Liver (tissue), 9 donors: ENCODE measurements around the gene ASIC1. TPM values are rescaled to one million over a fixed set of nuclear protein-coding genes. Genes with fewer than 3 reads are reported as not detected.

Source experiments
- DNase-seq: peaks from one replicate; pipeline ENCODE4 v3.0.0-alpha.2; 2017; ENCODE audit warnings: low spot score
- H3K27ac ChIP-seq, 2 donors: one replicate each; pipeline ENCODE4 v1.7.0; 2013; ENCODE audit warnings: inconsistent platforms in 2 of 2, low read length in 2 of 2, control low read depth in 1 of 2, low read depth in 1 of 2, mild to moderate bottlenecking in 1 of 2
- H3K27me3 ChIP-seq, 4 donors: one replicate each; pipeline versions ENCODE4 v1.6.1 to v1.7.0; 2013; ENCODE audit warnings: low read length in 3 of 4, inconsistent platforms in 1 of 4, mild to moderate bottlenecking in 1 of 4, moderate library complexity in 1 of 4; ENCODE audit not compliant: control insufficient read depth in 4 of 4, insufficient read depth in 4 of 4
- H3K36me3 ChIP-seq, 4 donors: one replicate each; pipeline versions ENCODE4 v1.6.1 to v1.7.0; 2013; ENCODE audit warnings: low read length in 3 of 4, mild to moderate bottlenecking in 3 of 4, low read depth in 1 of 4, moderate library complexity in 1 of 4; ENCODE audit not compliant: control insufficient read depth in 4 of 4, insufficient read depth in 3 of 4
- H3K4me1 ChIP-seq, 4 donors: one replicate each; pipeline versions ENCODE4 v1.6.1 to v1.7.0; 2013; ENCODE audit warnings: low read length in 3 of 4, mild to moderate bottlenecking in 3 of 4, moderate library complexity in 1 of 4; ENCODE audit not compliant: control insufficient read depth in 4 of 4, insufficient read depth in 4 of 4
- H3K4me3 ChIP-seq, 3 donors: one replicate each; pipeline versions ENCODE4 v1.6.1 to v1.7.0; 2013; ENCODE audit warnings: low read length in 3 of 3, control low read depth in 1 of 3, low read depth in 1 of 3, mild to moderate bottlenecking in 1 of 3
- H3K9ac ChIP-seq, 2 donors: one replicate each; pipeline ENCODE4 v1.7.0; 2013; ENCODE audit warnings: low read length in 2 of 2, mild to moderate bottlenecking in 2 of 2, moderate library complexity in 2 of 2, control low read depth in 1 of 2, low read depth in 1 of 2
- H3K9me3 ChIP-seq, 4 donors: one replicate each; pipeline versions ENCODE4 v1.6.1 to v1.7.0; 2013; ENCODE audit warnings: low read length in 3 of 4; ENCODE audit not compliant: control insufficient read depth in 4 of 4
- ATF3 ChIP-seq: IDR thresholded peaks from 2 replicates; pipeline ENCODE4 v1.6.1; 2016; ENCODE audit warnings: antibody characterized with exemption
- CTCF ChIP-seq: fragments of 150-350 bp; IDR thresholded peaks from 2 replicates; pipeline ENCODE4 v1.5.1; 2017; ENCODE audit warnings: improper control_type of control experiment, low read depth, low read length; ENCODE audit not compliant: missing input control
- FOXA1 ChIP-seq: IDR thresholded peaks from 2 replicates; pipeline ENCODE4 v1.6.1; 2016; ENCODE audit warnings: antibody characterized with exemption
- FOXA2 ChIP-seq: IDR thresholded peaks from 2 replicates; pipeline ENCODE4 v1.6.1; 2016; ENCODE audit warnings: antibody characterized with exemption
- GABPA ChIP-seq, 2 donors: IDR thresholded peaks in 1 of 2; conservative IDR thresholded peaks in 1 of 2; 2 replicates each; pipeline ENCODE4 v1.6.1; 2016; ENCODE audit warnings: antibody characterized with exemption in 2 of 2, mild to moderate bottlenecking in 1 of 2, moderate library complexity in 1 of 2
- HNF4A ChIP-seq, 2 donors: conservative IDR thresholded peaks; 2 replicates each; pipeline ENCODE4 v1.6.1; 2016; ENCODE audit warnings: antibody characterized with exemption in 2 of 2, mild to moderate bottlenecking in 2 of 2
- HNF4G ChIP-seq: IDR thresholded peaks from 2 replicates; pipeline ENCODE4 v1.6.1; 2016; ENCODE audit warnings: antibody characterized with exemption
- JUND ChIP-seq, 2 donors: IDR thresholded peaks; 2 replicates each; pipeline ENCODE4 v1.6.1; 2016; ENCODE audit warnings: antibody characterized with exemption in 2 of 2
- NR2F2 ChIP-seq: IDR thresholded peaks from 2 replicates; pipeline ENCODE4 v1.6.1; 2016; ENCODE audit warnings: antibody characterized with exemption
- RAD21 ChIP-seq, 2 donors: IDR thresholded peaks; 2 replicates each; pipeline ENCODE4 v1.6.1; 2016; ENCODE audit warnings: antibody characterized with exemption in 2 of 2, mild to moderate bottlenecking in 2 of 2
- REST ChIP-seq: IDR thresholded peaks from 2 replicates; pipeline ENCODE4 v1.6.1; 2016; ENCODE audit warnings: antibody characterized with exemption, mild to moderate bottlenecking
- SP1 ChIP-seq: IDR thresholded peaks from 2 replicates; pipeline ENCODE4 v1.6.1; 2018; ENCODE audit warnings: antibody characterized with exemption, mild to moderate bottlenecking
- TAF1 ChIP-seq: conservative IDR thresholded peaks from 2 replicates; pipeline ENCODE4 v1.6.1; 2016; ENCODE audit warnings: antibody characterized with exemption, mild to moderate bottlenecking
- ZBTB33 ChIP-seq: IDR thresholded peaks from 2 replicates; pipeline ENCODE4 v1.6.1; 2016; ENCODE audit warnings: antibody characterized with exemption
- WGBS: extraction: QIAGEN DNeasy Blood & Tissue Kit; methylation state at CpG from one replicate; pipeline ENCODE4 v1.1.7; 2013; 5-methylcytosine and 5-hydroxymethylcytosine counted together
- polyA plus RNA-seq, 2 donors: library from polyadenylated mRNA; stranded (reverse) in 1 of 2; unstranded in 1 of 2; fragments of 200-250 nt in 1 of 2; fragments of >200 nt in 1 of 2; fragmentation: Nextera tagmentation in 1 of 2; extraction: Ambion mirVana in 1 of 2; gene quantifications; one replicate each; pipeline versions ENCODE4 v1.2.1 to v1.2.3, GENCODE V29; 2013 to 2015
- total RNA-seq, 2 donors: library from RNA; depleted of rRNA; stranded (reverse); fragments of >200 nt; gene quantifications; one replicate each; pipeline ENCODE4 v1.2.3, GENCODE V29; 2014
- donor health status: healthy.
- donor health status: healthy.
- donor health status: healthy.
- donor health status: healthy.
- donor health status: healthy.

ASIC1 gene
- total and polyA plus RNA-seq, 4 donors, result 0.05 to 0.08 (median 0.06) TPM; not detected in 1

GRCh38 chr12:50069539-50069938 is 12.1 kb downstream of the ASIC1 start:
- no peak for DNase-seq
- H3K9me3 ChIP-seq, result no peaks in the 10 kb centered on the region
- H3K27me3 ChIP-seq, result no peaks in the 10 kb centered on the region
- TF ChIP-seq JUND (IDR thresholded peaks at IDR 0.05) (no peak), TAF1 (no peak), HNF4A (conservative IDR thresholded peaks at IDR 0.05) (no peak), FOXA1 (no peak), NR2F2 (no peak), ATF3 (no peak), HNF4G (no peak)
- H3K4me1 ChIP-seq, result peaks cover 0 to 4% (median 0%) of the 10 kb centered on the region in 4 donors
- H3K9ac ChIP-seq, result no peak overlapping the region
- H3K27ac ChIP-seq, result no peak overlapping the region
- H3K36me3 ChIP-seq, result no peaks in the 10 kb centered on the region
- H3K4me3 ChIP-seq, result no peak overlapping the region
- WGBS, result 95% methylated on average over 3 of the region's 3 CpGs

- peak; percentile 81 for DNase-seq
- no peaks in the 10 kb centered on the region for H3K9me3 ChIP-seq
- peaks cover 0 to 6% (median 5%) of the 10 kb centered on the region in 4 donors for H3K4me1 ChIP-seq
- 34% methylated on average over 9 of the region's 9 CpGs for WGBS
- no peaks in the 10 kb centered on the region for H3K36me3 ChIP-seq
- H3K27me3 ChIP-seq, result no peaks in the 10 kb centered on the region
- TF ChIP-seq REST, result no peak
- no peak for TF ChIP-seq HNF4A (conservative IDR thresholded peaks at IDR 0.05)
- no peak for TF ChIP-seq FOXA2
- no peak for TF ChIP-seq GABPA (IDR thresholded peaks at IDR 0.05 in 1 of 2, conservative IDR thresholded peaks at IDR 0.05 in 1 of 2)
- TF ChIP-seq SP1, result no peak
- peak; percentile 92 for TF ChIP-seq CTCF
- TF ChIP-seq ATF3, result no peak
- no peak for TF ChIP-seq NR2F2
- no peak for TF ChIP-seq ZBTB33
- TF ChIP-seq RAD21 (IDR thresholded peaks at IDR 0.05), result peak; percentile 90 to 96
- H3K4me3 ChIP-seq, result no peak overlapping the region
- H3K27ac ChIP-seq, result no peak overlapping the region
- H3K9ac ChIP-seq, result no peak overlapping the region
Observed at GRCh38 chr12:50070314-50071060, 13.1 kb downstream of the ASIC1 start.
